Epithelial cell of esophagus (primary cell): Measurements from ENCODE around the gene FILIP1L.
A peak's percentile ranks its signal among the peaks of the same experiment; 100 is the strongest.

Experiments used
- DNase-seq: peaks from one replicate; pipeline ENCODE4 v3.0.0; 2010; ENCODE audit warnings: low read depth
- H3K4me3 ChIP-seq: 2 replicates; pipeline ENCODE4 v1.5.1; 2011; ENCODE audit warnings: mild to moderate bottlenecking, low read length, control low read depth
- TF ChIP-seq, protein P1 (sequence below): IDR thresholded peaks from 2 replicates; pipeline ENCODE4 v1.5.1; 2011; ENCODE audit warnings: low read depth, mild to moderate bottlenecking, low read length, control low read depth, inconsistent platforms; ENCODE audit not compliant: insufficient read depth; ENCODE audit errors: missing control alignments

The FILIP1L gene

DNA sequence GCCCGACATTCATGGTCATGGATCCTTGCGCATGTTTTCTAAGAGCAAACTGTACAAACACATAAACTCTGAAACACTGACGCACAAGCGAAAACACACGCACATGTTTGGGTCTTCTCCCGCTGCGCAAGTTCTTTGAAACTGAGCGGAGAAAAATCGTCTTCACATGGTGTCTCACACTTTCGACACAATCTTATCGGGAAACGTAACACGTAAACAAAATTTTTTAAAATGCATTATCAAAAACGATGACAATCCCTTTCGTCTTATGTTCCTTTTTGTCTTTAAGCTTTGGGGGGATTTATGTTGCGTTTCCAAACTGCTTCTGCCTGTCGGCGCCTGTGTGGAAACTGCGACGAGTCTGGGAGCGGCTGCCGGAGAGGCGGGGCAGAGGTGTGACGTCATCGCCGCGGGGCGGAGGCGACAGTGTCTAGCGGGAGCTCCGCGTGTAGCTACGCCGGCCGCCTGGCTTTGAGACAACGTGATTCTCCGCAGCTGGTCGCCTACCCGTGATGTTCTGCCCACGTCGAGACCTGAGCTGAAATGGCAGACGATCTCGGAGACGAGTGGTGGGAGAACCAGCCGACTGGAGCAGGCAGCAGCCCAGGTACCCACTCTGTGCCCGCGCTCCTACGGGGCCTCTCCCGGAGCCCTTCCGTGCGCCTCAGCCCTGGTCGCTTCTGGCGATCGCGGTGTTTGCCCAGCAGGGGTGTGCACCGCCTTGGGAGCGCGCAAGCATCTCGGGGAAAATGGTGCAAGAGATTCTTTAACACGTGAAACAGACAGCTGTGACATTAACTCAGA lies 296.7 kb downstream of the FILIP1L start, which contains the start of gene CMSS1:
Gene CMSS1 (plus strand): TSS at position 426 of the 804 bp plus-strand sequence.
- peak; percentile 94 for DNase-seq
- TF ChIP-seq, protein P1, sequence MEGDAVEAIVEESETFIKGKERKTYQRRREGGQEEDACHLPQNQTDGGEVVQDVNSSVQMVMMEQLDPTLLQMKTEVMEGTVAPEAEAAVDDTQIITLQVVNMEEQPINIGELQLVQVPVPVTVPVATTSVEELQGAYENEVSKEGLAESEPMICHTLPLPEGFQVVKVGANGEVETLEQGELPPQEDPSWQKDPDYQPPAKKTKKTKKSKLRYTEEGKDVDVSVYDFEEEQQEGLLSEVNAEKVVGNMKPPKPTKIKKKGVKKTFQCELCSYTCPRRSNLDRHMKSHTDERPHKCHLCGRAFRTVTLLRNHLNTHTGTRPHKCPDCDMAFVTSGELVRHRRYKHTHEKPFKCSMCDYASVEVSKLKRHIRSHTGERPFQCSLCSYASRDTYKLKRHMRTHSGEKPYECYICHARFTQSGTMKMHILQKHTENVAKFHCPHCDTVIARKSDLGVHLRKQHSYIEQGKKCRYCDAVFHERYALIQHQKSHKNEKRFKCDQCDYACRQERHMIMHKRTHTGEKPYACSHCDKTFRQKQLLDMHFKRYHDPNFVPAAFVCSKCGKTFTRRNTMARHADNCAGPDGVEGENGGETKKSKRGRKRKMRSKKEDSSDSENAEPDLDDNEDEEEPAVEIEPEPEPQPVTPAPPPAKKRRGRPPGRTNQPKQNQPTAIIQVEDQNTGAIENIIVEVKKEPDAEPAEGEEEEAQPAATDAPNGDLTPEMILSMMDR: peak; percentile 41
- H3K4me3 ChIP-seq: peak within 1 kb of the TSS; percentile 83

DNA sequence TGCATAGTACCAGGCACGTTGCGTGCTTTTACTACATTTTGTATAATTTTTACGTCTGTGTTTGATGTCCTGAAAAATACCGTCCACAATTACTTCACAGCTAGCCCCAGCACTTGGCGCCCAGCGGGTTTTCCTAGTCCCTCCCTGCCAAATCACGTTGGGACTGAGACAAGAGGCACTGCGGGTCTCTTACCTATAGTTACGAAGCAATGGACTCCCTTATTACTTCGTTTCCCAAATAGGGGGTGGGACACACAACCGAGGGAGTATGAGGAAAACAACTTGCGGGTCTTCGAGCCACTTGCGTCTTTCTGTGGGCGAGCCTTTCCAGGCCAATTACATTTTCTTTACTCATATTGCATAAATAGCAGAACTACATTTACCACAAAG lies 297.3 kb downstream of the FILIP1L start:
- TF ChIP-seq, protein P1: no peak
- H3K4me3 ChIP-seq: peak overlapping the region; percentile 83
- peak; percentile 30 for DNase-seq

DNA sequence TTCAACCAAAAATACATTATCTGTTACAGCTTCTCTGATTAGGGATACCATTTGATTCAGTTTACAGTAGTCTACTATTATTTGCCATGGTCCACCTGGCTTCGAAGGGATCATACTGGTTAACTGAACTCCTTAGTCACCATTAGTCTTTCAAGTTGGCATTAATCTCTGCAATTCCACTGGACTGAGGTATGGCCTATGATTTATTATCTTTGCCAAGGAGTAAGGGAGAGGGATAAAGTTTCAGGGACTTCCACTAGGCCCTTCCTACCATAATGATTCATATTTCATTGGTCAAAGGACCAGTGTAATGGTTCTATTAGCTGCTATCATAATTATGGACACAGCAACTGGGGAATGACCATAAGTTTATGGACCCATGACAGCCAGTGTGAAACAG lies 303.9 kb downstream of the FILIP1L start:
- H3K4me3 ChIP-seq: no peak overlapping the region
- DNase-seq: no peak
- TF ChIP-seq, protein P1: no peak

DNA sequence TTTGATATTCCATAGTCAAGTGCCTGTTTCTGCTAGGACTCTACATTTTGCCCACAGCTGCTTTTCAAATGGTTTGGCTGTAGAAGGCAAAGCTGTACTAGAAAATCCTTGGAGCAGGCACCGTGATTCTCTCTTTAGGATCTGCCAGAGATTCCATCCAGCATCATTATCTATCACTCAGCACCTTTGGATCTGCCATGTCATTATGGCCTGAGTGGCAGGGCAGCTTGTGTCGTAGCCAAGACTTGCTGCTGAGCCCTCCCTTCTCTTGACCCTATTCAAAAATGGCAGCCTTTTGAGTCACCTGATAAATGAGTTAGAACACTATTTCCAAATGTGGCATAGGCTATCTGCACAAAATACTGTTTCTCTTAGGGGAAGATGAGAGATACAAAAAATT lies 304.7 kb downstream of the FILIP1L start:
- no peak overlapping the region for H3K4me3 ChIP-seq
- DNase-seq: no peak
- TF ChIP-seq, protein P1: no peak

- TF ChIP-seq, protein P1: peak; percentile 91
- H3K4me3 ChIP-seq: no peak overlapping the region
- DNase-seq: peak; percentile 81
Measured at GRCh38 chr3:99808163-99808794, 306.0 kb downstream of the FILIP1L start.

DNA sequence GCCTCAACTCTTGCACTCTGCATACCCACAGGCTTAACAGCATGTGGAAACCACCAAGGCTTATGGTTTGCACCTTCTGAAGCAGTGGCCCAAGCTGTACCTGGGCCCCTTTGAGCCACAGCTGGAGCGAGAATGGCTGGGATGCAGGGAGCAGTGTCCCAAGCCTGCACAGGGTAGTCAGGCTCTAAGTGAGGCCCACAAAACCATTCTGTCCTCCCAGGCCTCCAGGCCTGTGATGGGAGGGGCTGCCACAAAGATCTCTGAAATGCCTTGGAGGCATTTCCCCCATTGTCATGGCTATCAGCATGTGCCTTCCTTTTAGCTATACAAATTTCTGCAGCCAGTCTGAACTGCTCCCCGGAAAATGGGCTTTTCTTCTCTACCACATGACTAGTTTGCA lies 309.1 kb downstream of the FILIP1L start:
- no peak for DNase-seq
- TF ChIP-seq, protein P1: no peak
- no peak overlapping the region for H3K4me3 ChIP-seq

DNA sequence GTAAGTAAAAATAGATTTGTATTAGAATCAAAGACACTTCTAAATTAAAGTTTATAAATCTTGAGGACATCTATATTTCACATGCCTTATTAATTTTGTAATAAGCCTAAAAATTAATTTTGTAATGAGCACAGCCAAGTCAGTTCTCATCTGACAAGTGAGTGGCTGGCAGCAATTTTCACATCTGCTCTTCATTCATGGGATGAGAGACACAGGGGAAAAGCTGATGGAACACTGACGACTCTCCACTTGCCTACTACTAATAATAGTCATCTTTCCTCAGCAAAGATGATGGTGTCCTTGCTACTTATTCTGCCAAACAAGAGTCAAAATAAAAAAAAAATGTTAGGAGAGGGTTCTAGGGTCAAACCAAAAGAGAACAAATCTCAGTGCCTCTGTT lies 311.0 kb downstream of the FILIP1L start:
- DNase-seq: no peak
- TF ChIP-seq, protein P1: no peak
- H3K4me3 ChIP-seq: no peak overlapping the region
